Fibroblast of villous mesenchyme (primary cell): ENCODE data around the gene TANGO6. TPM values are rescaled to one million over a fixed set of nuclear protein-coding genes. Genes with fewer than 3 reads are reported as not detected.
"Not testable (repeated sequence)": the region's sequence is repeated elsewhere in the genome, so short reads cannot be mapped to it uniquely, and the experiment has no call there.

Source experiments
- DNase-seq: peaks from one replicate; pipeline ENCODE4 v3.0.0-alpha.2; 2010; ENCODE audit warnings: low read depth
- H3K4me3 ChIP-seq: 2 replicates; pipeline ENCODE4 v1.5.1; 2011; ENCODE audit warnings: low read depth, mild to moderate bottlenecking, low read length
- CTCF ChIP-seq: IDR thresholded peaks from 2 replicates; pipeline ENCODE4 v1.5.1; 2012; ENCODE audit warnings: low read depth, mild to moderate bottlenecking, low read length; ENCODE audit not compliant: insufficient read depth
- total RNA-seq: library from RNA; depleted of rRNA; stranded (reverse); fragments of >200 nt; gene quantifications from 2 replicates; pipeline ENCODE4 v1.2.3, GENCODE V29; 2012

Gene TANGO6
- total RNA-seq, 1 donor = 37.1 TPM

DNA sequence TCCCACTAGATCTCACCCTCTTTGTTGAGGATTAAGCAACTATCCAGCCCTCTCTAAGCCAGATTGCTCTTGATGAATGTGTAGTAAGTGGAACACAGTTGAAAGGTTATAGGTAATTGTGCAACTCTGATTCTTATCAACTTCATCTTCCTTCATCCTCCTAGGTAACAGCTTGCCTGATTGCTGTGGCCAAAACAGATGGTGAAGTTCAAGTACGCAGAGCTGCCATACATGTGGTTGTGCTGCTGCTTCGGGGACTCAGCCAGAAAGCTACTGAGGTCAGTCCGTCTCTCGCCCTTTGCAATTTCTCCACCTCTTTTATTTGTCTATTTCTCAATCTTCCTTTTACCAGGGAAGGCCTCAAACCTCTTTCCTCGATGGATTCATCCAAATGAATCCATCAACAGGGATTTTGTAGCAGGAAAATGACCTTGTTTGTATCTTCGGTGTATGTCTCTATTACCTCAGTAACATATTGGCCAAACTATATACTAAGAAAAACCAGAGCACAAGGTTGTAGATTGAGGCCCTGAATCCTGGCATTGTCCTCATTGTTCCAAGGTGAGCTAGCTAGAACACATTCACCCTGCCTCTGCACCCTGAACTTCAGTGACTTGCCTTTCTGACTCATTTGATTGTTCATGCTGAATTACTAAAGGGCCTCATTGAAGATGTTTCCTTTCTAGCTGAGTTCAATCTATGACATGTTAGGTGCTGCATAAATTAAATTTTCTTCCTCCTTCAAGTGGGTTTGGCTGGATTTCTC lies 197.0 kb downstream of the TANGO6 start:
- H3K4me3 ChIP-seq = no peak overlapping the region
- DNase-seq = peak; percentile 83
- TF ChIP-seq CTCF = no peak

DNA sequence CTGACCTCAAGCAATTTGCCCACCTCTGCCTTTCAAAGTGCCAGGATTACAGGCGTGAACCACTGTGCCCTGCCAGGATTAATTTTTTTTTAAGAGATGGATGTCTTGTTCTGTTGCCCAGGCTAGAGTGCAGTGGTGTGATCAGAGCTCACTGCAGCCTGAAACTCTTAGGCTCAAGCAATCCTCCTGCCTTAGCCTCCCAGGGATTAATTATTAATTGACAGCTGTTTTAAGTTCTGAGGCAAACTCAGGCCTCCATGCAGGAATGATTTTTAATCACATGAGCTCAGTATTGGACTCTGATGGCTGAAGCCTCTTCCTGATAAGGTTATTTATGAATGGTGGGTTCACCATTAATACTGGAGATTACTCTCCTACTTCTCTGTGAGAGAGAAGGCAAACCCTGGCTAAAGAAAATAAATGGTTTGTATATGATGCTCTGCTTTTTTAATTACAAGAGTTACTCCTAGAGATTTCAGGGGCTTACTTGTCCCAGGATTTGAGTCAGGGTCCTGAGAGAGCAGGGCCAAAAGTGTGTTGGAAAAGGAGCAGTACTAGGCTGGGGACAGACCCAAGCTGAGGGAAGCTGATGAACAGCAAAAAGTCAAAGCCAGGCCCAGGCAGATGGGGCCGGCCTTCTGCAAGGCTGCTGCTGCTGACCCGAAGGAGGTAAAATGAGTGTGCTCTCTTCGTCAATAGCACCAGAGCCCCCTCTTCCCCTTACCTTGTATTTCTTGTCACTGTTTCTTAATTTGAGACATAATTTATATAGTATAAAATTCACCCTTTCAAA lies 205.2 kb downstream of the TANGO6 start:
- no peak for DNase-seq
- no peak overlapping the region for H3K4me3 ChIP-seq
- TF ChIP-seq CTCF = no peak

- peak; percentile 44 for DNase-seq
- no peak overlapping the region for H3K4me3 ChIP-seq
- TF ChIP-seq CTCF = no peak
These were observed 205.8 kb downstream of the TANGO6 start for GRCh38 chr16:69049146-69049545.

DNA sequence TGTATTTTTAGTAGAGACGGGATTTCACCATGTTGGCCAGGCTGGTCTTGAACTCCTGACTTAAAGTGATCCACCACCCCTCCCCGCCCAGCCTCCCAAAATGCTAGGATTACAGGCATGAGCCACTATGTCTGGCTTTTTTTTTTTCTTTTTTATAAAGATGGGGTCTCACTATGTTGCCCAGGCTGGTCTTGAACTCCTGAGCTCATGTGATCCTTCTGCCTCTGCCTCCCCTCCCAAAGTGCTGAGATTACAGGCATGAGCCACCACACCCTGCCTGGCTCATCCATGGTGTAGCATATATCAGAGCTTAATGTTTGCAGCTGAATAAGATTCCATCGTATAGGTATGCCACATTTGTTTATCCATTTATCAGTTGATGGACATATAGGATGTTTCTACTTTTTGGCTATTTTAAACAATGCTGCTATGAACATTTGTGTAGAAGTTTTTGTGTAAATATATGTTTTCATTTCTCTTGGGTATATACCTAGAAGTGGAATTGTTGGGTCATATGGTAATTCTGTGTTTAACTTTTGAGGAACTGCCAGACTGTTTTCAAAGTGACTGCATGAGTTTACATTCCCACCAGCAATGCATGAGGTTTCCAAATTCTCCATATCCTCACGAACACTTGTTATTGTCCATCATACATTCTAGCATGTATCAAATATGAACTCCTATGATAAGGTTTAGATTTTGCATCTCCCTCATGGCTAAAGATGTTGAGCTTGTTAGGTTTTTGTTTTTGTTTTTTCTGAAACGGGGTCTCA lies 206.5 kb downstream of the TANGO6 start:
- DNase-seq = no peak
- no peak for TF ChIP-seq CTCF
- no peak overlapping the region for H3K4me3 ChIP-seq

- not testable (repeated sequence) for DNase-seq, H3K4me3 ChIP-seq
These were observed 208.1 kb downstream of the TANGO6 start for GRCh38 chr16:69051517-69051830.

DNA sequence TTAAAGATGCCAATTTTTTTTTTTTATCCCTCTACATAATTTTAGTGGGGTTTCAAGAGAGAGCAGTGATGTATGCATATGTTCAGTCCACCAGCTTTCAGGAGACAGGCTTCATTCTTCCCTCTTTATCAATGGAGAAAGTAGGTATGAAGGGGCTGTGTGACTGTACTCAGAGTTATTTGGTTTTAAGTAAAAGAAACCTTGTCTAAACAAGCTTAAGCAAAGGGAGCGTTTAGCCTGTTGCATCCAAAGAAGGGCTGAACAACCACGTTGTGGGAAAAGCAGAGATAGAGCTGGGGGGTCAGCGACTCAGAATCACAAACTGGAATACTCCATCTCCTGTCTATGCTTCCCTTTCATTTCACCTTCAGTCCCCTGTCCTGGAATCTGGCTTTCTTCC lies 211.7 kb downstream of the TANGO6 start:
- no peak for DNase-seq
- TF ChIP-seq CTCF = no peak
- no peak overlapping the region for H3K4me3 ChIP-seq

- TF ChIP-seq CTCF = no peak
- no peak for DNase-seq
- H3K4me3 ChIP-seq = no peak overlapping the region
These were observed 212.6 kb downstream of the TANGO6 start for GRCh38 chr16:69055980-69056379.
